Suprapubic skin (tissue), 4 donors: ENCODE measurements around the gene ZNF501. TPM values are rescaled to one million over a fixed set of nuclear protein-coding genes. Genes with fewer than 3 reads are reported as not detected.

Experiments
- DNase-seq, 2 donors: peaks; one replicate each; pipeline ENCODE4 v3.0.0-alpha.2; 2019; ENCODE audit warnings: low spot score in 2 of 2
- H3K27ac ChIP-seq: fragments of 200-600 bp; sonication (generic); one replicate; pipeline ENCODE4 v1.5.1; 2019
- H3K27me3 ChIP-seq: fragments of 200-600 bp; sonication (generic); one replicate; pipeline ENCODE4 v1.5.1; 2019
- H3K36me3 ChIP-seq: fragments of 200-600 bp; sonication (generic); one replicate; pipeline ENCODE4 v1.5.1; 2019
- H3K4me1 ChIP-seq: fragments of 200-600 bp; sonication (generic); one replicate; pipeline ENCODE4 v1.5.1; 2019
- H3K4me3 ChIP-seq: fragments of 200-600 bp; sonication (generic); one replicate; pipeline ENCODE4 v1.5.1; 2019; ENCODE audit warnings: mild to moderate bottlenecking
- H3K9me3 ChIP-seq: fragments of 200-600 bp; sonication (generic); one replicate; pipeline ENCODE4 v1.5.1; 2019
- CTCF ChIP-seq, 2 donors: fragments of 200-600 bp in 1 of 2; fragments of 450-650 bp in 1 of 2; sonication (generic) in 1 of 2; IDR thresholded peaks; one replicate each; pipeline ENCODE4 v1.5.1; 2016 to 2019; ENCODE audit warnings: antibody characterized with exemption in 2 of 2, mild to moderate bottlenecking in 1 of 2, moderate library complexity in 1 of 2
- EP300 ChIP-seq: sonication (generic); formaldehyde crosslinking; IDR thresholded peaks from one replicate; pipeline ENCODE4 v1.6.1; 2017; ENCODE audit warnings: antibody characterized with exemption
- POLR2A ChIP-seq, 2 donors: fragments of 450-650 bp; IDR thresholded peaks; one replicate each; pipeline ENCODE4 v1.6.1; 2017; ENCODE audit warnings: antibody characterized with exemption in 2 of 2, mild to moderate bottlenecking in 2 of 2, moderate library complexity in 2 of 2
- POLR2AphosphoS5 ChIP-seq, 3 donors: sonication (generic); formaldehyde crosslinking; IDR thresholded peaks; one replicate each; pipeline ENCODE4 v1.6.1; 2017; ENCODE audit warnings: antibody characterized with exemption in 3 of 3
- WGBS: methylation state at CpG from one replicate; pipeline ENCODE4 v1.1.5; 2018; 5-methylcytosine and 5-hydroxymethylcytosine counted together
- total RNA-seq, 4 donors: library from RNA; depleted of rRNA; stranded (reverse); fragments of >200 nt; gene quantifications; one replicate each; pipeline ENCODE4 v1.1.0, GENCODE V29; 2016

ZNF501 gene
- total RNA-seq, 4 donors from 2014 or later: 1.4 to 4.0 (median 2.3) TPM

DNA sequence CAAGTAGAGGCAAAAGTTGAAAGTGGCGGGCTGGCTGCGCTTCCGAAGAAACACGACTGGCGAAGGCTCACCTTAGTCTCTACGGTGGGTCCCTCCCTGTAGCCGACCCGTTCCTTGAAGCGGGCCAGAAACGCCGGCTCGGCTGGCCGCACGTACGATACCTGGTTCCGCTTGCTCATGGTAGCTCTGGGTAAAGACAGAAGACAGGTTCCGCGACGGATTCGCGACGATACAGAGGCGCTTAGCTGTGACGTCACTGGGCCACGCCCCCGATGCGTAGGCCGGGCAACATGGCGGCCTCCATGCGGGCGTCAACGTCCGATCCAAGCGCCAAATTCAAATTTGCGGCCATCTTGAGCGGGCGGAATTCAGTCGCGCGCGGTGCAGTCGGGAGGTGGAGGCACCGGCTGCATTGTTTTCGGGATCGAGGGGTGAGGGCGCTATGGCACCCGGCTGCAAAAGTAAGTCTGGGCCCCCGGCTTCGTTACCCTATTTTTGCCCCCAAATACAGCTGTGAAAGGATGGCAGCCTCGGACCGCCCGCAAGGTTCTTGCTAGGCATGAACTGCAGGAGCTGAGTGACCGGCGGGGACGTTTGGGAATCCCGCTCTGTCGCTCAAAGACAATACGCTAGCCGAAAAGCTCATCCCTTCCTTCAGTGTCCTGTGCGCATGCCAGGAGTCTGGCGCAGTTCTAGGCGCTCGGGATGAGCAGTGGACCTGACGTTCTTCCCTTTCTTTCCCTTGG is 32.2 kb downstream of the ZNF501 start, which contains the start of the genes KIAA1143 and KIF15:
Gene KIAA1143, minus strand, starts transcription at position 196 of the 746 bp plus-strand sequence. Its CDS starts 17 bp downstream, at position 179.
Gene KIF15, plus strand, starts transcription at position 371 of the 746 bp plus-strand sequence. Its CDS starts 72 bp downstream, at position 443.
- DNase-seq: peak; percentile 97 to 98
- no peaks in the 10 kb centered on the region for H3K9me3 ChIP-seq
- under 1% methylated on average over 33 of the region's 64 CpGs for WGBS
- H3K36me3 ChIP-seq: no peaks in the 10 kb centered on the region
- peak within 1 kb of the TSS; percentile 7 for H3K27ac ChIP-seq
- H3K27me3 ChIP-seq: no peaks in the 10 kb centered on the region
- H3K4me1 ChIP-seq: peaks cover 14% of the 10 kb centered on the region
- TF ChIP-seq POLR2A (IDR thresholded peaks at IDR 0.05): peak in 1 of 2 donors; percentile 50
- TF ChIP-seq POLR2AphosphoS5 (IDR thresholded peaks at IDR 0.05): peak in 2 of 3 donors; percentile 92 to 100
- TF ChIP-seq CTCF (IDR thresholded peaks at IDR 0.05): no peak
- peak within 1 kb of the TSS; percentile 59 for H3K4me3 ChIP-seq

DNA sequence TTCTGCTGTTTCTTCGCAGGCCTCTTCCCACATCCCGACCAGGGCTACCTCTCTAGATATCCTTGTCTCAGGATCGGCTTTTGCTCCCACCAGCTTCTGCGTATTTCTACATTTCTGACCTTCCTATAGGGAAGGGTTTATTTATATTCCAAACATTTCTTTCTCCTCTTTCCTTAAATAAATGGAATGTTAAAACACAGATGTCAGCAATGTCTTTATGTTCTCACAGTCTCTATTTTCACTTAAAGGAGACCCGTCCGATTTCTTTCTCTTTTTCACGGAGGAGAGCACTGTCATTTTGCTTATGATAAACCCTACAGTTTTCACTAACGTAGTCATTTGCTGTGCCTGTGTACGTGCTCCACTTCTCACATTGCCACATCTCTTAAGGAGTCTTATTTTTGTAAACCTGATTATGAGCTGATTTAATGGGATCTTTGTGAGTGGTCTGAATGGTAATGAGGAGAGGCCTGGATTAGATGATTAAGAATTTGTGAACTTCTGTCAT is 32.8 kb downstream of the ZNF501 start:
- no peak for DNase-seq
- Histone ChIP-seq H3K27ac (no peak overlapping the region), H3K36me3 (no peaks in the 10 kb centered on the region), H3K4me1 (peaks cover 14% of the 10 kb centered on the region), H3K27me3 (no peaks in the 10 kb centered on the region), H3K9me3 (no peaks in the 10 kb centered on the region), H3K4me3 (peak overlapping the region; percentile 59)
- WGBS: 3% methylated on average over 9 of the region's 9 CpGs
- TF ChIP-seq POLR2A (IDR thresholded peaks at IDR 0.05): no peak
- no peak for TF ChIP-seq POLR2AphosphoS5 (IDR thresholded peaks at IDR 0.05)
- no peak for TF ChIP-seq CTCF (IDR thresholded peaks at IDR 0.05)
- no peak for TF ChIP-seq EP300

- Histone ChIP-seq H3K9me3 (no peaks in the 10 kb centered on the region), H3K36me3 (no peaks in the 10 kb centered on the region), H3K4me3 (no peak overlapping the region), H3K27me3 (no peaks in the 10 kb centered on the region), H3K4me1 (peaks cover 14% of the 10 kb centered on the region), H3K27ac (no peak overlapping the region)
- DNase-seq: no peak
- no peak for TF ChIP-seq EP300
- 36% methylated on average over 5 of the region's 5 CpGs for WGBS
Observed at GRCh38 chr3:44762690-44763089, 33.3 kb downstream of the ZNF501 start.

GRCh38 chr3:44764248-44764647 is 34.8 kb downstream of the ZNF501 start:
- Histone ChIP-seq H3K36me3 (no peaks in the 10 kb centered on the region), H3K4me1 (peaks cover 14% of the 10 kb centered on the region), H3K27ac (no peak overlapping the region), H3K4me3 (no peak overlapping the region), H3K9me3 (no peaks in the 10 kb centered on the region), H3K27me3 (no peaks in the 10 kb centered on the region)
- no peak for TF ChIP-seq EP300
- TF ChIP-seq POLR2A (IDR thresholded peaks at IDR 0.05): no peak
- no peak for TF ChIP-seq POLR2AphosphoS5 (IDR thresholded peaks at IDR 0.05)
- TF ChIP-seq CTCF (IDR thresholded peaks at IDR 0.05): no peak
- DNase-seq: no peak

DNA sequence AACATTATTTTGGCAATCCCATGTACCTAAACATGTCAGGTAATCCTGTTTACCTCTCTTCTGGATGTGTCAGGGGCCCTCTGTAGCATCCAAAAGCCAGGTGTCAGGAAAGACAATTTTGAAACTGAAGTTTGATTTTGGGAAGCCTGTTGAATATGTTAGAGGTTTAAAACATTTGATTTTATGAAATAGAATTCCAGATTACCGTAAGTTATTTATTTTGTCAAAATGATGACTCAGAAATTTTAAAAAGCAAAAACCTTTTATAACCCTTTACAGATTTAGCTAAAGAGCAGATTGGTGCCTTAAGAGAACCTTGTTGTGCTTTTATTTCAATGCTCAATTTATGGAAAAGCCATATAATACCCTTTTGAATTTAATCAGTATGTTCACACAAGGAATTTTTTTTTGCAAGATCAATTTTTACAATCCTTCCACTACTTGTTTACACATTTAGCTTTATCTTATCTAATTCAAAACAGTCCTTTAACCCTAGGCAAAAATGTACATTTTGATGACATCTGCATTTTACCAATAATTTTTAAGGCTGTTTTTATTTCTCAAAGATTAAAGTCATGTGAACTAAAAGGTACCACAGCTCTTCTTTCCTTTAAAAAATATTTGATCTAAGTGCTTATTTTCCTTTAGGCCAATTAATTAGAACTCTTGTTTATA is 42.1 kb downstream of the ZNF501 start:
- 90% methylated on average over 1 of the region's 1 CpG for WGBS

More for the DNA sequence above, 42.1 kb downstream of the ZNF501 start:
- Histone ChIP-seq H3K27me3 (no peaks in the 10 kb centered on the region), H3K27ac (no peak overlapping the region), H3K4me1 (no peaks in the 10 kb centered on the region), H3K4me3 (no peak overlapping the region), H3K9me3 (peaks cover 8% of the 10 kb centered on the region), H3K36me3 (no peaks in the 10 kb centered on the region)
- no peak for DNase-seq
- TF ChIP-seq CTCF (IDR thresholded peaks at IDR 0.05) (no peak), EP300 (no peak), POLR2AphosphoS5 (IDR thresholded peaks at IDR 0.05) (no peak), POLR2A (IDR thresholded peaks at IDR 0.05) (no peak)
